Posterior vena cava (tissue), 2 donors: ENCODE results near the gene TMTC4. TPM values are rescaled to one million over a fixed set of nuclear protein-coding genes. Genes with fewer than 3 reads are reported as not detected.

Experiments
- DNase-seq: peaks from one replicate; pipeline ENCODE4 v3.0.0-alpha.2; 2020; ENCODE audit warnings: low spot score
- intact Hi-C, 2 donors: fragments of 100-400 bp; cut with DNase I; formaldehyde crosslinking; loops; one replicate each; pipeline versions ENCODE4 v1.14.1 to v1.14.2; 2022 to 2023
- total RNA-seq, 2 donors: library from RNA; stranded (reverse); fragmentation: NEBNext Ultra II Directional; extraction: Animal tissue kit (Norgen Biotek cat#: 25700); gene quantifications; one replicate each; pipeline ENCODE4 v1.2.1, GENCODE V29; 2021
- donor health status: DM: yes; HTN: yes; CAD: no.
- donor health status: DM: yes; HTN: yes; CAD: no.

TMTC4 gene
- total RNA-seq, 2 donors from 2014 or later = 8.2 to 9.7 TPM

DNA sequence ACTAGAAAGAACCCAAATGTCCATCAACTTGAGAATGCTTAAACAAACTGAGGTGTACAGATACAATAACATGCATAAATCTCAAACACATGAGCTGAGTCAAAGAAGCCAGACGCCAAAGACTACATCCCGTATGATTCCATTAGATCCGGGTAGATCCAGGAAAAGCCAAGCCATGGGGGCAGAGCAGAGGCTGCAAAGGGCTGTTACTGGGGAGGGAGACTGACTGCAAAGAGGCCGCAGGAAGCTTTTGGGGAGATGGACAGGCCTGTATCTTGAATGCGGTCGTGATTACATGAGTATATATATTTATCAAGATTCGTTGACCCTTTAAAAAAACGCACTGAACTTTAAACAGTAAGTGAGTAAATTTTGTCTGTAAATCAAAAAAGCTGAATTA is 114.7 kb downstream of the TMTC4 start:
- DNase-seq = no peak

More for the DNA sequence above, 114.7 kb downstream of the TMTC4 start:
- intact Hi-C loops = no loop called here

Other genes starting within 250 kb of the TMTC4 start
- gene GGACT, start 86.0 kb downstream of the TMTC4 start, total RNA-seq = 1 to 10 TPM; 4.8 to 5.0 TPM